ELF-1 (cell line): ENCODE results near the gene RBMS3.

Source experiments
- DNase-seq: peaks from one replicate; pipeline ENCODE4 v3.0.0-alpha.2; 2016; ENCODE audit warnings: low read depth, low spot score

The RBMS3 gene

DNA sequence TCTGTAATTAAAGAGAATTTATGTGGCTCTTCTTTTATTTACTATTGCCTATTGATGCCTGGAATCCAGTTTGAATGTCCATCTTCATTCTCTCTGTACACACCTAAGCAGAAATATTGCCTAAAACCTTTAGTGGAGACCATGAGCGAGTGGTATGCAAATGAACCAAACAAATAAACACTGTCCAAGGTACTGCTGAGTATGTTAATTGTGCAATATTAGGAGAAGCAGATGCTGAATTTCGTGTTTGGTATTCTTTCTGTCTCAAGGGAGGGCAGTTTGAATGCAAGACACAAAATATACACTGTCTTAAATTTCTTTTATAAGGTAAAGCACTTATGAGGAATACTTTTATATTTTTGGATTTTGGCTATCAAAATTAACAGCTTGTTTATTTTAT lies 440.9 kb downstream of the RBMS3 start:
- no peak for DNase-seq

DNA sequence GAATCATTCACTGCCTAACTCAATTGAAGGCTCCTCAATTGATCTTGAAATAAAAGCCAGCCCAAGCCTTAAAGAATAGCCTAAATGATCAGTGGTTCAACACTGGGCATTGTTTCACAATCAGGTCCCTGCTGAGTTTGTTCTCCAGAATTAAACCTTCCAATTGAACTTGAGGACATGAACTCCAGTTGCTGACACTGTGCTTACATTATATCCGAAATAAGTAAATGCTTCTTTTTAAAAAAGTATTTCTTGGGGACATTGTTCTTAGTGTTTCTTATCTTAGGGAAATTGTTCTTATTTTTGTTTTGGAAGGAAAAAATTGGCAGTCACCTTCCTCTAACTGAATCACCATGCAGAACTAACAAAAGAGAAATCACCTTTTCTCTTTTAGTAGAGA lies 450.2 kb downstream of the RBMS3 start:
- no peak for DNase-seq

DNA sequence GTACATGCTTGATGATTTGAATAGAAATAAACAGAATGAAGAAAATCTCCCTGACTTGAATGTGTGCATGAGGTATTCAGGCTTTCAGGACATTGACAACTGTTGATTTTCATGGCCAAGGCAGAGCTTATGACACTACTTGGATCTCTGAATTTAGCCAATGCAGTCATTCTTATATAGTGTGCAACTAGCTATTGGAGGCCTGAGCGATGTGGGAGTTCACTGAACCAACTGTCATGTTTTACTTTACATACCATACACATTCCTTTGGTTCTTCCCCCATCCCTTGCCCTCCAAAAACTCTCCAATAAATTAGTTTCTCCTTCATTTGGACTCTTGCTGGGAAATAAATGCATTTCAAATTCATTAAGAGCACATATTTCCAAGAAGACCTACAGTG lies 460.4 kb downstream of the RBMS3 start:
- DNase-seq, result no peak

DNA sequence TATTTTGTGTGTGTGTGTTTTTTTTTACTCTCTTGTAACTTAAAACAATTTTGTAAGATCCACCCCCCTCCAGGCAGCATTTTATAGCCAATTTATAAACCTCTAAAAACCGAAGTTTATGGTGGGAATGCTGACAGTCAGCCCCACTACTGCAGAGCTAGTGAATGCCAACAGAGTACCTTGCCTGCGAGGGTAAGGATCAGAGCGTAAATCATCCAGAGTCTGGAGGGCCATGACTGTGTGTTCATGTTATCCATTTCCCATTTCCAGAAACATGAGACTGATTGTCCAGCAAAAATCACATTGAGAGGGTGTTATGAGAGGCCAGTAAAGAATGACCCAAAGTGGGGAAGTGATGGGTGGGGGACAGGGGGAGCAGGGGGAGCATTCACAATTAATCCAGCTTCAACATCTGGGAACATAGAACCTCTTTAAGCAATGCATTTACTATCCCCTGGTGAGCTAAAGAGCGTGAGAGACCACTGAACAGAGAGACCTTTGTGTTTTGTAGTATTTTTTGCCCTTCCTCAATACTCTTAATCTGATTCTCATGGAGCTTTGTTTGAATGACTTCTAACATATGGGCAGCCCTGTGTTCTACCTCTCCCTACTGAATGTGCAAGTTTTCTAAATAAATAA lies 464.5 kb downstream of the RBMS3 start:
- no peak for DNase-seq

- no peak for DNase-seq
Measured at GRCh38 chr3:29746163-29746760, 465.4 kb downstream of the RBMS3 start.

DNA sequence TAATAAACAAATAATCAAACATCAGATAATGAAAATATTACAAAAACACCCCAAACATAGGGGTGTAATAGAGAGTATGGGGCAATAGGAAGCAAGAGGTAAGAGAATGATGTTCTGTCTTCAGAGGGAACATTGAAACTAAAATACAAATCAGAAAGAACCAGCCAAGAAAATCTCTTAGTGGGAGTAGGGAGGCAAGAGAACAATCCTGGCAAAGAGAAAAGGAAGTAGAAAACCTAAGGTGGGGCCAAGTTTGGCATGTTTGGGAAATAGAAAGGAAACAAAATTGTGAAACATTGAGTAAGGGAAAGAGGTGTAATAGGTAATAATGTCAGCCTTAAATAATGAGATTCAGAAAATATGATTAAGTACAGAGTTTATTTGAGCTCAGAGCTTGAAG lies 467.1 kb downstream of the RBMS3 start:
- DNase-seq, result no peak

DNA sequence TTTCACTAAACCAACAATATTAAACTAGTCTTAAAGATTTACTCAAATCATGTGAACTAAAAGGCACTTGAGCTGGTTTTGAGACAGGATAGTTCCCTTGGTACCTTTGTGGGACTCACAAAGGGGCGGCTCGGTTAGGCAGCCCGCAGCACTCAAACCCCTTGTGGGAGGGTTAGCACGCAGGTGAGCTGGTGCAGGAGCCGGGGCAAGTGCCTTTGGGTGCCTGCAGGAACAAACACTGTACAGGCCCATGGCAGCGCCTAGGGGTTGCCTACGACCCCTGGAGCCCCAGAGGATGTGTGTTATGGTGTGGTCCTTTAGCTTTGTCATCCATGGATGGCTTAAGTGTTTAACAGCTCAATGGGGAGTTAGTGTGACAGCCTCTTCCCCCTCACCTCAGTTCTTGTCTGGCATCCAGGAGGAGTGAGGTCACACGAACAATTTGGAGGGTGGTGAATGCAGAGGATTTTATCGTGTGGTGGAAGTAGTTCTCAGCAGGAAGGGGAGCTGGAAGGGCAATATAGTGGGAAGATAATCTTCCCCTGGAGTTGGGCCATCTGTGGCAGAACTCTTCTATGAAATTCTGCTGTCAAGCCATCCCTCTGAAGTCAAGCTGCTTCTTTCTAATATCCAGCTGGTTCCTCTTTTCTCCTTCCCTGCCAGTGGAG lies 470.9 kb downstream of the RBMS3 start:
- no peak for DNase-seq

DNA sequence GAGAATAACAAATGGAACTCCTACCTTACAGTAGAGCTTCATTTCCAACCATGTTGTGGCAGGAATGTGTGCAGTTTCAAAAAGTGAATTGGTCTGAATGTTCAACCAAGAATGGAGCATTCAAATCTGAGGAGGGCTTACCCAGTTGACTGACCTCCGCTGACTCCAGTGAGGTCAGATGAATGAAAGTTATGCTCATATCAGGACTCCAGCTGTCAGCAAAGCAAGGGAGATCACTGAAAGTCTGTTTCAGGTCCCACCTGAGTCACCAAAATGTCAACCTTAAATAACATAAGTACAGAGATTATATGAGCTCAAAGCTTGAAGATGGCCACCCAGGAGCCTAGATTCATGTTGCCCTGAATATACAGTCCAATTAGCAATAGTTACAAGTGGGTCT lies 473.5 kb downstream of the RBMS3 start:
- DNase-seq, result no peak

DNA sequence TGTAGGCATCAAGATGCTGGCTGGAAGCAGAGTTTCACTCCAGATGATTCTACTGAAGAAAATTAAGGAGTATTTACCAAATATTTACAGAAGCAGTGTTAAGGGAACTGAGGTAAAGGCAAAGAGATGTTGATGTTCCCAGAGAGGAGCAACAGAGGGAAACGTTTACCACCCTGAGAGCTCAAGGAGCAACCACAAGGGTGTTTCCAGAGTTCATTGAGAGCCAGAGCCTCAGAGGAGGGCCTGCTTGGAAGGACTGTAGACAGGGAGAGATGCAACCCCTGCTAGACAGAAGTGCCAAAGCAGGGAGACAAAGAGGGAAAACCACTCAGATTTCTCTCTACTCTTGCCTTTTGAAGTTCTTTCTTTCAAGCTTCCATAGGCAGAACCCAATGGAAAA lies 474.5 kb downstream of the RBMS3 start:
- DNase-seq, result no peak

GRCh38 chr3:29757054-29757777 lies 476.3 kb downstream of the RBMS3 start:
- DNase-seq, result no peak

GRCh38 chr3:29758108-29758433 lies 477.2 kb downstream of the RBMS3 start:
- no peak for DNase-seq

DNA sequence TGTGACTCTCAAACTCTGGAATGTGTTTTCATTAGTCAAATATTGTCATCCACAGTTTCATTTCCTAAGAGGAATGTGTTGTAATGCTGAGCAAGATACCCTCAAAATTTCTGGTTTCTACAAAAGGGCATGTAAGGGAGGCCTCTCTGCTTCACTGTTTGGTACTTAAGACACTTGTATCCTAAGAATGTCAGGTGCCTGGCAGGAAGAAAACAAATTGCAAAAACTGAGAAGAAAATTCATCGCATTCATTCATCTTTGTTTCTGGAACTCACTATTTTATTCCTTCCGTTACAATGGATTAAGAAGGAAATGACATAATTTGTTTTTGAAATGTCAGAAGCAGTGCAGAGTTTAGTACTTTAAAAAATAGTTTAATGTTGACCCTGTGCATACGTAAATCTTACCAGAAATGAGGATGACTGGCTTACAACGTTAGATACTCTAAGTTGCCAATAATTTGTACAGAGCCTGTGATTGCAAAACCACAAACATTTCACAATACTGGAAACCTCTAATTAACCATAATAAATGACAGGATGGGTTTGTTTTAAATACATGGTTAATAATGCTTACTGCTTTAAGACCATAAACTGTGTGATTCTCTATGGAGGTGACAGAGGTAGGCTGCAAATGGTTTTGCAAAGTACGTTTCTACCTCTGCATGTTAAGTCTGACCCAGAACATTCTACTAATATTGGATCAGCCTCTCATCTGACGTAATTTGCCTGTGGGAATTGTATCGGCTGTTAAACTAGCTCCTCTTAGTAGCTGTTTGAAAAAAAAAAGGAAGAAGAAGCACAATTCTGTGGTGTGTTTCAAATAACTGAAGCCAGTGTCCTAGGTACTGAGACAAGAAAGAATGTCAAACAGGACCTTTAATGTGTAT lies 477.8 kb downstream of the RBMS3 start:
- DNase-seq, result no peak

DNA sequence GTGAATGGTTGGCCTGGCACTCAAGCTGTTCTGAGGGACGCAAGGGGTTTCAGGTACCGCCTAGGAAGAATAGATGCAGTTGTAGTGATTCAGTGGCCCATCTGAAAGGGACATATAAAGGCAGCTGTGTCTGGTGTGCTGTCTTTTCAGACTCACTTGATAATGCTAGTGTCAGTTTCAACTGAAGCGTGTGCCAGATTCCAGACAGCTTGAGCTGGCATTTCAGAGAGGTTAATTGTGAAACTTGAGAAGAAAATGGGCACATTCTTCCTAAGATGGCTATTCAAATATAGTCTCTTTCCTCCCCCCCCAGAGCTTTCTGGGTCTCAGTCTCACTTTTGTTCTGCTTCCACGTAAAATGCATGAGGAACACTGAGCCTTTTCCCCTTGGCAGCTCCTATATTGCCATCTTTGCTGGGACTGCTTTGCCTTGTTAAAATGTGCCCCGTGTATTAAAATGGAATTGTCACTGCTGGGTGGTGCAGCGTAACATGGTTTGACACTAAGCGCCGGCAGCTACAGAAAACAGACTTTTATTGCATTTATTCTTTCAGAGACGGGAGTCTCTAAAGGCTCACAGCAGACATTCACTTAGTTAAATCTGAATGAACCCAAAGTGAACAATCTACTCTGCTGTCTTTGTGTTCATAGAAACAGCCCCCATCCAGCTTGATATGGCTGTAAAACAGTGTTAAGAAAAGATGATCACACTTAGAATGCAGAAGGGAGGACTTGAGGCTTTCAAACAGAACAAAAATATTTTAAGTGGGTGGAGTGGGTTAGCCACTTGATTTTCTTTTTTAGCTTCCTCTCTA lies 478.7 kb downstream of the RBMS3 start:
- no peak for DNase-seq

DNA sequence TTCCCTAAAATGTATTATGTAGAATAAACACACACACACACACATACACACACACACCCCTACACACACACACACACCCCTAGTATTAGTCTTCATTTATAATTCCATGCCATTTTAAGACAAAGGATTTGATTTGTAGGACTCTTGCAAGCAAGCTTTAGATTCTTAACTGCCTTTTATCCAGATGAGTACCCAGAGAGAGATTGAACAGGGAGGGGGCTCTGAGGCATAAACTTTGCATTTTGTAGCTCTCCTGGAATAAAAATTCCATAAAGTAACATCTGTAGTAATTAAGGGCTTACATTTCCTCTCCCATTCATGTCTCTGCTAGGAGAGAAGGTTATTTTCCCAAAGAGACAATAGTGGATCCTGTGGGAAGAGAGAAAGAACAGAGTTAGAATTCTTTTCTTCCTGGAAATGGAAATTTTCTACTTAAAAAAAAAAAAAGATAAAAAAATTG lies 479.4 kb downstream of the RBMS3 start:
- no peak for DNase-seq

GRCh38 chr3:29761517-29761916 lies 480.6 kb downstream of the RBMS3 start:
- no peak for DNase-seq

GRCh38 chr3:29763115-29763514 lies 482.2 kb downstream of the RBMS3 start:
- no peak for DNase-seq

- DNase-seq, result no peak
Measured at GRCh38 chr3:29764041-29764440, 483.2 kb downstream of the RBMS3 start.

DNA sequence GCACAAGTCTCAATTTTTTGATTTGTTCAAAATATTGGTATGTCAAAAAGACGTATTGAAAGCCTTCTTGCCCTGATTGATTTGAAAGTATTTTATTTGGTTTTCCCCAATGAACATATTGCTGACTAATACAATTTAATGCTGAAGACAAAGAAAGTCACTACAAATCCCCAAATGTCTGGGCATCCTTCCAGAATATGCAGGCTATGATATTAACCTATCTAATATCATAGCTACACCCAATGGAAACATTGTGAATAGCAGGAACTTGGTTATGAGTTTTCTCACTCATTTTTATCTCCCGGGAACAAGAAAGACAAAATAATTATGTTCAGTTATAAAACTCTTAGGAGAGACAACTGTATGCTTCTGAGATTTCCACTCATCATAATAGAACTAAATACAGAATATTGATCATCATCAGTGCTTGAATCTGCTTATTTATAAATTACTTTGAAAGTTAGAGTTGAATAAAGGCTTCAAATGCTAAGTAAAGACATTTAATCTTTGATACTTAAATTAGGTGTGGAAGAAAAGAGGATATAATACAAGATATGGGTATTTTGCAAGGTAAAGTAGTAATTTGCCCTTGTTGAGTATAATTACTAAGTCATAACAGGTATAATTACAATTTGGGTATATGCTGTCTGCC lies 483.9 kb downstream of the RBMS3 start:
- no peak for DNase-seq

DNA sequence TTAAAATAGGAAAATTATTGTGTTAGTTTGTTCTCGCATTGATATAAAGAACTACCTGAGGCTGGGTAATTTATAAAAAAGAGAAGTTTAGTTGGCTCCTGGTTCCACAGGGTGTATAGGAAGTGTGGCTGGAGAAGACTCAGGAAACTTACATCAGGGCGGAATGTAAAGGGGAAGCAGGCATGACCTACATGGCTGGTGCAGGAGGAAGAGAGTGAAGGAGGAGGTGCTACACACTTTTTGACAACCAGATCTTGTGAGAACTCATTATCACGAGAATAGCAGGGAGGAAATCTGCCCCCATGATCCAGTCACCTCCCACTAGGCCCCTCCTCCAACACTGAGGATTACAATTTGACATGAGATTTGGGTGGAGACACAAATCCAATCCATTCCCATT lies 490.7 kb downstream of the RBMS3 start:
- DNase-seq, result no peak

DNA sequence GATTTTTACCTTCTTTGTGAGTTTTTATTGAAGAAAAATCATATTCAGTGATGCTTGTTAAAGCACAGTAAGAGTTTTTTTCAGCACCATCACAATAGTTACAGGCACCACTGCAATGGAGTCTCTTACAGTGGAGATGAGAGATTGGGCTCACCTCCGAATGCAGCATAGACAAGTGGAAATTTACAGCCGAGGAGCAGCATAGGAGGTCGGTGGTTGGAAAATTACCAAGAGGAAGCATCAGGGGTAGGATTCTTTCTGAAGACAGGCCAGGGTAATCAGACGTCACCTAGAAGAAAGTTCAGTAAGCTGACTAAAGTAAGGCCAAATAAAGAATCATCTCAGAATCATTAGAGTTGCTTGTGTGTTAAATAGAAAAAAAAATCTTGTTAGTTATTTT lies 491.6 kb downstream of the RBMS3 start:
- no peak for DNase-seq
